ENCODE results near the gene CDAN1.

The CDAN1 gene

GRCh38 chr15:42692536-42692935, 44.4 kb downstream of the CDAN1 start:
- TF ChIP-seq CTCF (IDR thresholded peaks at IDR 0.05; ENCODE audit: low read depth, low read length) = no peak
- no peaks in the 10 kb centered on the region for H3K9me3 ChIP-seq (ENCODE audit: severe bottlenecking)
- H3K36me3 ChIP-seq = peaks cover 69% of the 10 kb centered on the region
- DNase-seq = no peak
- H3K4me3 ChIP-seq (ENCODE audit: low read depth, low read length) = no peak overlapping the region
- H3K27ac ChIP-seq = no peak overlapping the region
- H3K27me3 ChIP-seq (ENCODE audit: insufficient read depth, low read depth, severe bottlenecking) = no peaks in the 10 kb centered on the region

- Histone ChIP-seq H3K4me3 (ENCODE audit: low read depth, low read length) (no peak overlapping the region), H3K9me3 (ENCODE audit: severe bottlenecking) (no peaks in the 10 kb centered on the region), H3K27me3 (ENCODE audit: insufficient read depth, low read depth, severe bottlenecking) (no peaks in the 10 kb centered on the region), H3K27ac (no peak overlapping the region), H3K36me3 (peaks cover 69% of the 10 kb centered on the region)
- no peak for TF ChIP-seq CTCF (IDR thresholded peaks at IDR 0.05; ENCODE audit: low read depth, low read length)
- DNase-seq = no peak
Observed at GRCh38 chr15:42691770-42692169, 45.2 kb downstream of the CDAN1 start.

GRCh38 chr15:42691308-42691707, 45.6 kb downstream of the CDAN1 start:
- DNase-seq = no peak
- Histone ChIP-seq H3K27ac (no peak overlapping the region), H3K9me3 (ENCODE audit: severe bottlenecking) (no peaks in the 10 kb centered on the region), H3K4me3 (ENCODE audit: low read depth, low read length) (no peak overlapping the region), H3K27me3 (ENCODE audit: insufficient read depth, low read depth, severe bottlenecking) (no peaks in the 10 kb centered on the region), H3K36me3 (peaks cover 69% of the 10 kb centered on the region)
- TF ChIP-seq CTCF (IDR thresholded peaks at IDR 0.05; ENCODE audit: low read depth, low read length) = no peak

- no peak for TF ChIP-seq CTCF (IDR thresholded peaks at IDR 0.05; ENCODE audit: low read depth, low read length)
- DNase-seq = no peak
- Histone ChIP-seq H3K36me3 (peaks cover 75% of the 10 kb centered on the region), H3K27me3 (ENCODE audit: insufficient read depth, low read depth, severe bottlenecking) (no peaks in the 10 kb centered on the region), H3K27ac (no peak overlapping the region), H3K4me3 (ENCODE audit: low read depth, low read length) (no peak overlapping the region), H3K9me3 (ENCODE audit: severe bottlenecking) (no peaks in the 10 kb centered on the region)
Observed at GRCh38 chr15:42688301-42688700, 48.6 kb downstream of the CDAN1 start.

- Histone ChIP-seq H3K9me3 (ENCODE audit: severe bottlenecking) (no peaks in the 10 kb centered on the region), H3K4me3 (ENCODE audit: low read depth, low read length) (no peak overlapping the region), H3K27ac (no peak overlapping the region), H3K36me3 (peaks cover 75% of the 10 kb centered on the region), H3K27me3 (ENCODE audit: insufficient read depth, low read depth, severe bottlenecking) (no peaks in the 10 kb centered on the region)
- TF ChIP-seq CTCF (IDR thresholded peaks at IDR 0.05; ENCODE audit: low read depth, low read length) = no peak
- no peak for DNase-seq
Observed at GRCh38 chr15:42687740-42688139, 49.2 kb downstream of the CDAN1 start.

GRCh38 chr15:42686281-42686680, 50.6 kb downstream of the CDAN1 start:
- peaks cover 77% of the 10 kb centered on the region for H3K36me3 ChIP-seq
- DNase-seq = no peak
- TF ChIP-seq CTCF (IDR thresholded peaks at IDR 0.05; ENCODE audit: low read depth, low read length) = no peak
- no peaks in the 10 kb centered on the region for H3K9me3 ChIP-seq (ENCODE audit: severe bottlenecking)
- H3K27ac ChIP-seq = no peak overlapping the region
- H3K27me3 ChIP-seq (ENCODE audit: insufficient read depth, low read depth, severe bottlenecking) = no peaks in the 10 kb centered on the region
- no peak overlapping the region for H3K4me3 ChIP-seq (ENCODE audit: low read depth, low read length)

Data from WERI-Rb-1 (cell line).